GM20000 (cell line): ENCODE measurements around the gene TRMT44.

Experiments used
- DNase-seq: peaks from one replicate; pipeline ENCODE4 v3.0.0; 2012; ENCODE audit warnings: low spot score
- TF ChIP-seq, protein P1 (sequence below): IDR thresholded peaks from 2 replicates; pipeline ENCODE4 v1.5.1; 2012; ENCODE audit warnings: mild to moderate bottlenecking, control low read depth; ENCODE audit errors: extremely low read depth, missing control alignments

TRMT44 gene

DNA sequence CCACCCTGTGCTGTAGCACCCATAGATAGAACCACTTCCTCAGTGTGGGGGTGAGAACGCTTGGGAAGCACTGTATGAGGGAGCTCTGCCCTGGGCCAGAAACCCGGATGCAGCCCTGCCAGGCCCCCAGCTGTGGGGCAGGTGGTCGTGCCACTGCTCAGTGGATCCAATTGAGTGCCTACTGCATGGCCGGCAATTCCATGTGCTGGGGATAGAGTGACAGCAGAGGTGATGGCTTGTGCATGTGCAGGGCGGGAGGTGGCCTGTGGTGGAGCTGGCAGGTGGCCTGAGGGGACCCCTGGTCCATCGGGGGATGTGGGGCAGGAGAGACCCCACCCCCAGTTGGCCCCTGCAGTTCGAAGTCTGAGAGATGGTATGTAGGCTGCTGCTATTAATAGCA lies 60.4 kb downstream of the TRMT44 start:
- TF ChIP-seq, protein P1, sequence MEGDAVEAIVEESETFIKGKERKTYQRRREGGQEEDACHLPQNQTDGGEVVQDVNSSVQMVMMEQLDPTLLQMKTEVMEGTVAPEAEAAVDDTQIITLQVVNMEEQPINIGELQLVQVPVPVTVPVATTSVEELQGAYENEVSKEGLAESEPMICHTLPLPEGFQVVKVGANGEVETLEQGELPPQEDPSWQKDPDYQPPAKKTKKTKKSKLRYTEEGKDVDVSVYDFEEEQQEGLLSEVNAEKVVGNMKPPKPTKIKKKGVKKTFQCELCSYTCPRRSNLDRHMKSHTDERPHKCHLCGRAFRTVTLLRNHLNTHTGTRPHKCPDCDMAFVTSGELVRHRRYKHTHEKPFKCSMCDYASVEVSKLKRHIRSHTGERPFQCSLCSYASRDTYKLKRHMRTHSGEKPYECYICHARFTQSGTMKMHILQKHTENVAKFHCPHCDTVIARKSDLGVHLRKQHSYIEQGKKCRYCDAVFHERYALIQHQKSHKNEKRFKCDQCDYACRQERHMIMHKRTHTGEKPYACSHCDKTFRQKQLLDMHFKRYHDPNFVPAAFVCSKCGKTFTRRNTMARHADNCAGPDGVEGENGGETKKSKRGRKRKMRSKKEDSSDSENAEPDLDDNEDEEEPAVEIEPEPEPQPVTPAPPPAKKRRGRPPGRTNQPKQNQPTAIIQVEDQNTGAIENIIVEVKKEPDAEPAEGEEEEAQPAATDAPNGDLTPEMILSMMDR, result no peak
- no peak for DNase-seq

DNA sequence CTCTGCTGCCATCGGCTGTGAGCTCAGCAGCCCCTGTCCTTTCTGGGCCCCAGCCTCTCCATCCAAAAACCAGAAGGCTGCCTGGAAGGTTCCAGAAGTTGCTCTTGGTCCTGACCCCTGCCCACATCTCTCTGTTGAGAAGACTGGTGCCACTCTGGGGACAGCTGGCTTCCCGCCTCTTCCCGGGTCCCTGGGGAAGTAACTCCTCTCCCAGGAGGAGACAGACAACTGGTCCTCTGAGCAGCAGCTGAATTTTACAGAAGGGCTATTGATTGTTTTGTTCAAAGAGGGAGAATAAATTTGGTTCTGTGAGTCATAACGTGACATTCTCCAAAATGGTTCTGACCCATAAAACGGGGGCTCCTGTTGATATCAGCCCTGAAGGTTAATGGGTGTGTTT lies 61.2 kb downstream of the TRMT44 start:
- DNase-seq, result no peak
- TF ChIP-seq, protein P1, result no peak

DNA sequence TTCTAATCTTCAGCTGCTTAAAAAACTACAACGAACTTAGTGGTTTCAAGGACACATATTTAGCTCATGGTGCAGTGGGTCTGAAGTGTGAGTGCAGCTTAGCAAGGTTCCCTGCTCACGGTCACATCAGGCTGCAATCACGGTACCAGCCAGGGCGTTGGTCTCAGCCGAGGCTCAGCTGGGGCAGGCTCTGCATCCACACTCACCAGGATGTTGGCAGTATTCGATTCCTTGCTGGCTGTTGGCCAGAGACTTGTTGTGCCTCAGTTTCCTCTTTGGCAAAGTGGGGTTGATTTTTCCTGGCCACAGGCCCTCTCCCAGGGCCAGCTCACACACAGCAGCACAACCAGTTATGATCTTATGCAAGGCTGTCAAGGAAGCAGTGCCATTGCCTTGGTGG lies 61.8 kb downstream of the TRMT44 start:
- DNase-seq, result no peak
- TF ChIP-seq, protein P1, result no peak

DNA sequence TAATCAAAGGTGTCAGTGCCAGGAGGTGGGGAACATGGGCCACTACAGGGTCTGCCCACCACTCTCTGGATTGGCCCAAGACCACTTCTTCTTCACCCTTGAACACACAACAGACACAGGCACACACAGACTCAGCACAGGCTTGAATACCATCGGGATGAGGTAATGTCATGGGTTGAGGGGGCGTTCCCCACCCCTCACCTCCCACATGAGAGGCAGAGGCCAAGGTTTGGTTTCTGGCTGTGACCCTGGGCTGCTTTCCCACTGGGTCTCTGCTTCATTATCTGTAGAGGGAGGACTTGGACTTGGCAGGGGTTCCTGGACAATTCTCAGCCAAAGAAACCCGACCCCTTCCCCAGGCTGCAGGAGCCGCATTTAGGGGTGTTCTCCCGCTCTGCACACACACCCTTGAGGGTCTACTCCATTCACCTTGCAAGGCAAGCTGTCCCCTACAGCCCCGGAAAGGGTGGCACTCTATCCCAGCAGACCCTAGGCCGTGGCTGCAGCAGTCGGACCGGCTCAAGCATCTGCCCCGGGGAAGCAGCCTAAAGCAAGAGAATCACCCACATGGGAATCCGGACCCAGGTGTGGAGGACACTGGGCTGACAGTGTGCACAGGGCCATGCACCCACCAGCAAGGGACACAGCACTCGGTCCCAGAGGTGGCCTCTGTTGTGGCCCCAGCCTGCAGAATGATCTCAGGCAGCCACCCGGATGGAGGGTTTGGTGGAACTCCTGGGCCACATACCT lies 62.4 kb downstream of the TRMT44 start:
- TF ChIP-seq, protein P1, result no peak

DNA sequence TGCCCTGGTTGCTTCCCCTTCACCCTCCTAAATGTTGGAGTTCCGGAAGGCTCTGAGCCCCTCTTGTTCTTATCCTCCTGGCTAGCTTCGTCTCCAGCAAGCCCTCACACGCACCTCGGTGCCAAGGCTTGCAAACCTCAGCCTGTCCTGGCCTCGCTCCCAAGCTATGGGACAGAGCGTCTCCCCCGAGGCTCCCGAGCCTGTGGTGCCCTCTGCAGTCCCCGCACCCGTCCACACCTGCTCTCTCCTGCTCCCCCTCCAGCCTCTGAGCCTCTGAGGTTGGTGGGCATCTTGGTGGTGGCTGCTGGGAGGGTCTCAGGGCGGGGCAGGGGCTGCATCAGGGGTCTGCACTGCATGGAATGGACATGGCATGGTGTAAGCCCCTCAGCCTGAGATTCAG lies 63.2 kb downstream of the TRMT44 start:
- DNase-seq, result no peak
- TF ChIP-seq, protein P1, result no peak

More for the DNA sequence above, 62.4 kb downstream of the TRMT44 start:
- DNase-seq, result no peak

DNA sequence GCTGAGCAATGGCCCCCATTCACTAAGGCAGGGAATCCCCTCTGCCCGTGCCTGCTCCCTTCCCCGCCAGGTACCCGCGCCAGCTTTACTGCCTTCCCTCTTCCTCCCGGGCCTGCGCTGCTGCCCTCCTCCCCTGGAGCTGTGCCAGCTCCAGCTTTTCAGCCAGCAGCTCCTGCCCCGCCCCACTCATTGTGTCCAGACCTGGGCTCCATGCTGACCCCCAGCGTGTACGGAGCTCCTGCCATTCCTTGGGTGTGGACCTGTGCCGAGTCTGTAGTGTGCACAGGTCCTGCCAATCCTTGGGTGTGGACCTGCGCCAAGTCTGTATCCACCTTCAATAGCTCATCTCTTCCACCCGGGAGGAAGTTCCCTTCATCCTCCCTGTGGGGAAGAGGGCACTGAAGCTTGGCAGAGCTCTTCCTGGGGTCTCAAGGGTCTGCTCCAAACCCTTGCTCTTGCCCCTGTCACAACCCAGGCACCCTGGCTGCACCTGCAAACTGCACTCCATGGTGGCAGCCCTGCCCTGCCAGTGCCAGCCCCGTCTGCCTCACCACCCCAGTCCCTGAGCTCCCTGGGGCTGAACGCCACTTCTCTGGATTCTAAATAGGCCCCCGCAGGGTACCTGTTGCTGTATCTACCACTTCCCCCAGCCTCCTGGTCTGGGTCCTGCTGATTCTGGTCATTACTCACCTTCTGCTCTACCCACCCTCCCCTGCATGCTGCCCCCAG lies 63.9 kb downstream of the TRMT44 start:
- DNase-seq, result no peak

DNA sequence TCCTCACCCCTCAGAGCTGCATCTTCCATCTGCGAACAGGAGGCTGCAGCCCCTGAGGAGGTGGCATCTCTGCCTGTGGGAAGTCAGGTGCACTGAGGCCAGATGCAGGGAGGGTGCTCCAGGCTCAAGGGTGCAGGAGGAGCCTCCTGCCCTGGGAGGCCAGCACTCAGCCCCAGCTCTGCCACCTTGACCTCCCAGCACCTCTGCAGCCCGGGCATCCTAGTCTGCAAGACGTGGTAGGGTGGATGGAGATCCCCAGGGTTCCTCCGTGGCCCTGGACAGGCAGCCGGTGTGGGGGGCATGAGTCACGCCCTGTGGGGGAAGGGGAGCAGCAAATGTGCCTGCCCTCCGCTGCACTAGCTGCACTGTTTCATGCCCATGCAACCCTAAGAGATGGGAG lies 64.7 kb downstream of the TRMT44 start:
- TF ChIP-seq, protein P1, result no peak
- no peak for DNase-seq

More for the DNA sequence above, 63.9 kb downstream of the TRMT44 start:
- TF ChIP-seq, protein P1, result no peak
